Dermis blood vessel endothelial cell (primary cell): ENCODE measurements around the gene SEMA3G. TPM values are rescaled to one million over a fixed set of nuclear protein-coding genes. Genes with fewer than 3 reads are reported as not detected.

Experiments
- DNase-seq: peaks from one replicate; pipeline ENCODE4 v3.0.0; 2010
- total RNA-seq: library from RNA; depleted of rRNA; stranded (reverse); fragments of >200 nt; gene quantifications from 2 replicates; pipeline ENCODE4 v1.2.3, GENCODE V29; 2014

SEMA3G gene
- total RNA-seq, 1 donor from 2014 or later = 30.5 TPM

DNA sequence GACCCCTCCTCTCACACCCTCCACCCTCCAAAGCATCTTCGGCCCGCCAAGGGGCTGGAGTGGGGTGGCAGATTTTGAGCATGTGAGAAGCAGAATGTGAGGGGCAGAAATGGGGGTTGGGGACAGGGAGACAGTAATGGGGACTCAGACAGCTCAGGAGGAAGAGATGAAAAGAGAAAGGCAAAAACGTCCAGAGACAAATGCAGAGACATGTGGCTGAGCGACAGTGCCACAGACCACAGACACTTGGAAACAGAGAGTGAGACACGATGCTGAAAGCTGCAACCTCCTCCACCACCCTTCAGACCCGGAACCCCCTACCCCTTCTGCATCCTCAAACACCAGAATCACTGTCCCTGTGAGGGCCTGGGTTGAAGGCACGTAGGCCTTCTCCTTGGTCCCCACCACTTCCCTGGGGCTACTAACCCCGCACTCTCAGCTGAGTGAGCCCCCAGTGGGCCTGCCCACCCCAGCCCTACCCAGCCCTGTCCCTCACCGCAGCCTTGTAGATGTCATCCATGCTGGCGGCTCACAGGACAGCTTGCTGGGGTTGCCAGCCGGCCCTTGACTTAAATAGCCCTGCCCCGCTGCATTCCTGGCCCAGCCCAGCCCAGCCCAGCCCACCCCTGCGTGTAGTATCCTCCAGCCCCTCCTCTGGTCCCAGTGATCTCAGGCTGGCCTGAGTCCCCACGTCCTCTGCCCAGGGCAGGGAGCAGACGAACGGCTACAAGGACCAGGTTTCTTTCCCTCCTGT, 8.8 kb upstream of the SEMA3G start, which contains the start of gene TNNC1:
TSS of gene TNNC1 (minus strand) at position 546 of the 754 bp plus-strand sequence. CDS start at position 520, 26 bp downstream.
- no peak for DNase-seq

DNA sequence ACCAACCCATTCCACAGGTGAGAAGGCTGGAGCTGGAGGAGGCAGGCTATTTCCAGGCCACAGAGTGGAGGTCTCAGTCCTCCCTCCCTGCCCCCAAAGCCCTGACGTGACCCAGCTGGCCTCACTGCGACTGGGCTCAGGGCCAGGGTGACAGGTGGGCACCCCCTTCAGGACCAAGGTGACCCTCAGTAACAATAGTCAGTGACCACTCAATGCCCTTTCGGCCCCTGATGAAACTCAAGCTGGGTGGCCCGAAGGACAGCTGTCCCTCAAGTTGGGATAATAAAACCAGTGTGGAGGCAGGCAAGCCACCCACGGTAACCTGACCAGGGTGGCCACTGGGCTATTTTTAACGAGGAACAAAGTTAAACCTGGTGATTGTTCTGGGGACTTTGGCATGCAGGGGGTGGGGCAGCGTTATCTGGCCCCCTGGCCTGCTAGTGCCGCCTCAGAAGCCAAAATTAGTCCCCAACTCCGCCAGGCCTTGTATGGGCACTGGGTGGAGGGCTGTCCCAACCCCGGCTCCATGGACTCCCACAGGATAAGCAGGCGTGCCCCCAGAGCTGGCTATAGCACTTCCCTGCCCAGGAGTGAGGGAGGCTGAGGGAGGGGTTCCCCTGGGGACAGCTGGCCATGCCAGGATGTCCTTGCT, 7.8 kb upstream of the SEMA3G start:
- DNase-seq = no peak

DNA sequence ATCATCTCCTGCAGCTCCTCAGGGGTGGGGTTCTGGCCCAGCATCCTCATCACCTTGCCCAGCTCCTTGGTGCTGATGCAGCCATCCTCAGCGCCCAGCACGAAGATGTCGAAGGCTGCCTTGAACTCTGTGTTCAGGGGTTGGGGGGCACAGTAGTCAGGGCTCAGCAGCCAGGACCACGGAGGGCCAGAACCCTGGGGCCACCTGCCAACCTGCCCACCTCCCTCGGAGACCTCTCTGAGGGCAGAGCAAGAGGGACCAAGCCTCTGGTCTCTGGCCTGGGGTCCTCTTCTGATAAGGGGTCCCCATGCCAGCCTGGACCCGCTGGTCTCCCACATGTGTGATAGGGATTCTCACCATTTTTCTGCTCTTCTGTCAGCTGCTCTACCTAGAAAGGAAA, 7.2 kb upstream of the SEMA3G start:
- no peak for DNase-seq

DNA sequence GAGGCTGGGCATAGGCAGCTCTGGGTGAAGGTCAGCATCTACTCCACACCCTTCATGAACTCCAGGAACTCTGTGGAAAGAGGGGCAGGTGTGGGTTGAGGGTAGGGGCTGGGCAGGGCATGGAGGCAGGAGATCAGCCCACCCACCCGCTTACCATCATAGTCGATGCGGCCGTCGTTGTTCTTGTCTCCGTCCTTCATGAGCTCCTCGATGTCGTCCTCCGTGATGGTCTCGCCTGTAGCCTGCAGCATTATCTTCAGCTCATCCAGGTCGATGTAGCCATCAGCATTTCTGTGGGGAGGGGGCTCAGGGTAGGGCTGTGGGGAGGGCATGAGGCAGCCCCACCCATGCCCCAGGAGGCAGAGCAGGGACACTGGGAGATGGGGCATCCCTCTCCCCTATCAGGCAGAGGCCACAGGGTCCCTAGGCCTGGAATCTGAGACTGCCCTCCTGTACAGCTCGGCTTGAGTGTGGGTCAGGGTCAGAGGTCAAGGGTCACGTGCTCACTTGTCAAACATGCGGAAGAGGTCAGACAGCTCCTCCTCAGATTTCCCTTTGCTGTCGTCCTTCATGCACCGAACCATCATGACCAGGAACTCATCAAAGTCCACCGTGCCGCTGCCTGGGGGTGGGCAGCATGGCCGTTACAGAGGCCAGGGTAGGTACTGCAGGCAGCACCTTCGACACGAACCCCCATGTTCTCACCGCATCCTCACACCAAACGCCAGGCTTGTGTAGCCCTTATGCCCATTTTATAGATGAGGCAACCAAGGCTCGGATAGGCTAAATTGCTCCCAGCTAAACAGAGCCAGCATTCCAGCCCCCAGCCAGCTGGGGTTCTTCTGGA, 6.6 kb upstream of the SEMA3G start:
- no peak for DNase-seq

DNA sequence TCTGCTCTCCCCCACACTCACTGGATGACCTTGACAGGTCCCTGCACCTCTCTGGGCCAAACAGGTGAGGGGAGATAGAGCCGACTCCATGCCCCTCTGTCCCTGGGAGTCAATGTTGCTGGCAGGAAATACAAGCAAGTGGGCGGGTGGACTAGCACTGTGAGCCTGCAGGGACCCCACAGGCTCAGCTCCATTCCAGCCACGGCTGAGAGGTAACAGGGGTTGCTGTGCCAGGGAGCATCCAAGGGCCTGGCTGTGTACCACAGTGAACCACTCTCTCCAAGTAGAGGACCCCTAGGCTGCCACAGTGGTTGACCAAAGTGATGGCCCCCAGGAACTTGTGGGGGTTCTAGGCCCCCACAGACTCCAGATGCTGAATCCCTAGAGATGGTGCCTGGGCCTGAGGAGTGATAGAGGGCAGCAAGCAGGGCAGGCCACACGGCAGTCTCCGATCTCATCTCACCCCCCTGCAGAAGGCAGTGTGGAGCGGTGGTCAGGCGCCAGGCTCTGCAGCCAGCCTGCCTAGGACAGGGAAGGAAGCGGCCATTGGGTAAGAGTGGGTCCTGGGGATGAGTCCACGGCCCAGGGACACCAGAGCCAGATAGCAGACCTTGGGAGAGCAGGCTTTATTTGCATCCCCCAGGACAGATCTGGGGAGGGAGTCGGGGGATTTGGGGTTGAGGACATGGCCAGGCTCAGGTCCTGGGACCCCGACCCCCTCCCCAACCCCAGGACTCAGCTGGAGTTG, 5.8 kb upstream of the SEMA3G start:
- no peak for DNase-seq

DNA sequence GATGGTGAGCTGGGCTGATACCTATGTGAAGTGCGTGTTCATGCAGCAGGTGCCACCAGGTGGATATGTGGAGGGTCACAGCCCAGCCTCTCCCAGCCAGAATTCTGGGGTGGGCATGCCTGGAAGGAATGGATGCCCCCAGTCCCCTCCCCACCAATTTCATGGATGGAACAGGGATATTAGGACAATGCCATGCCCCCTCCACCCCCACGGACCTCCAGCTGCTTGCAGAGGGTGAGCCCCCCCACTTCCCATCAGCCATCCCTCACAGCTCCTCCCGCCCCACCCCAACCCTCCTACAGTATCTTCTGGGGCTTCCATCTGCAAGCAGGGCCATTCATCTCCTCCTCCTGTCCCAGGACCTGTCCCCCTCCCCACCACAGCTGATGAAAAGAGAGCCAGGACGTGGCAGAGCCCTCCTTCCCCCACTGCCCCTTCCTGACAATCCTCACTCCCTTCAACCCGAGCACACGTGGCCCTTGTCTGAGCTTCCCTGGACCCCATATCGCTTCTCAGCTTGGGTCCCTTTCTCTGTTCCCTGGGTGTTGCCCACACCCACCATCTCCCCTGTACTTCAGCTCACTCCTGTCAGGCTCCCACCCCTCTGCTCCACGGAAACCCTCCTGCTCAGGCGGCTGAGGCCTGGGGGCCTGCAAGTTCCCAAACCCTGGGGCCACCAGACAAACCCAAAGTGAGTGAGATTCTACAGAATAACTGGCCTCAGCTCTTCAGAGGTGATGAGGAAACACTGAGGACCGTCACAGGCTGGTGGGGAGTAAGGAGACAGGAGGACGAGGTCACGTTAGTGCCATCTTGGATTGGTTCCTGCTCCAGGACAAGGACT, 2.8 kb upstream of the SEMA3G start:
- no peak for DNase-seq

DNA sequence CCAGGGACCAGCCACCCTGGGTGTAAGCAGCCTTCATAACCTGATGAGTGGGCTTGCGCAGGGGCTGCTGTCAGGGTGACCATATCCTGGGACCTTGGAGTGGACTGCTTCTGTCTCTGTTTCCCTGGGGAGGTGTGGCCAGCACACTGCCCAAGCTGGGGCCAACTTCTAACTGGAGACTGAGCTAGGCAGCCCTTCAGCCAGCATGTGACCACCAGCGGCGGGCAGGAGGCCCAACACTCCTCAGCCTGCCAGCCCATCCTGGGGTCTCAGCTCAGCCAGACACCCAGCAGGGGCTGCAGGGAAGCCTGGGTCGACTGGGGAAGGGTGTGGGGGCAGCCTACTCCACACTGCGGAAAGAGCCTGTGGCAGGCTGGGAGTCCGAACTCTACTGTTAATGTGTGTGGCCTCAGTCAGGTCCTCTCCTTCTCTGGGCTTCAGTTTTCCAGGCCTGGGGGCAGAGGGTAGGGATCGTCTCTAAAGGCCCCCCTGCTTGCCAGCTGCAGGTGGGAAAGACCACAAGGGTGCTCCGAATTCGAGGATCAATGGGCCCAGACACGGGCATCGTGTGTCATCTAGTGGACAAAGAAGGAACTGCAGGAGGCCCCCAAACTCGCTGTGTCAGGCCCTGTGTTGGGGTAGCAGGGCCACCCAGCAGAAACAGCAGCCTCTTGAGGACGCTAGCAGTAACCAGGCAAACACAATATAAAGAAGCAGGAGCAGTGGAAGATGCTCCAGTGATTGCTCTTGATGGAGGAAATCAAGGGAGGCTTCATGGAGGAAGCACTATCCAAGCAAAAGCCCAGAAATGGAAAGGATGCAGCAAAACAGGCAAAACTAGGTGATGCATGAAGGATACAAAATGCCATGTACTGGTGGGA, 2.0 kb upstream of the SEMA3G start:
- DNase-seq = peak; percentile 82

DNA sequence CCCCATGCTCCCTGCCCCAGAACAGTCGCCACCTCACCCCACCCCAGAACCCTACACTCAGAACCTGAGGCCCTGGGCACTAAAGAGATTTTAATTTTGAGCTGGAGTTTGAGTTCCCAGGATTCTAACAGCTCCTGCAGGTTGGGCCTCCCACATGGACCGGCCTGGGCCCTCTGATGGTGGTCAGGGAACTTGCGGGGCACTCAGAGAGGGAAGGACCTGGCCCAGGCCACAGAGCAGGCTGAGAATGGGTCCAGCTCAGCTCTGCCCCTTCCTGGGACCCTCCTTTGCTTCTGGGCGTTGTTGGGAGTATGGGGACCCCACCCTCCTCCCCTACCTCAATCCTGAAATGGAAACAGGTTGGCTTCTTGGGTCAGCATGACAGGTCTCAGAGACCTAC, 1.1 kb upstream of the SEMA3G start:
- DNase-seq = no peak

DNA sequence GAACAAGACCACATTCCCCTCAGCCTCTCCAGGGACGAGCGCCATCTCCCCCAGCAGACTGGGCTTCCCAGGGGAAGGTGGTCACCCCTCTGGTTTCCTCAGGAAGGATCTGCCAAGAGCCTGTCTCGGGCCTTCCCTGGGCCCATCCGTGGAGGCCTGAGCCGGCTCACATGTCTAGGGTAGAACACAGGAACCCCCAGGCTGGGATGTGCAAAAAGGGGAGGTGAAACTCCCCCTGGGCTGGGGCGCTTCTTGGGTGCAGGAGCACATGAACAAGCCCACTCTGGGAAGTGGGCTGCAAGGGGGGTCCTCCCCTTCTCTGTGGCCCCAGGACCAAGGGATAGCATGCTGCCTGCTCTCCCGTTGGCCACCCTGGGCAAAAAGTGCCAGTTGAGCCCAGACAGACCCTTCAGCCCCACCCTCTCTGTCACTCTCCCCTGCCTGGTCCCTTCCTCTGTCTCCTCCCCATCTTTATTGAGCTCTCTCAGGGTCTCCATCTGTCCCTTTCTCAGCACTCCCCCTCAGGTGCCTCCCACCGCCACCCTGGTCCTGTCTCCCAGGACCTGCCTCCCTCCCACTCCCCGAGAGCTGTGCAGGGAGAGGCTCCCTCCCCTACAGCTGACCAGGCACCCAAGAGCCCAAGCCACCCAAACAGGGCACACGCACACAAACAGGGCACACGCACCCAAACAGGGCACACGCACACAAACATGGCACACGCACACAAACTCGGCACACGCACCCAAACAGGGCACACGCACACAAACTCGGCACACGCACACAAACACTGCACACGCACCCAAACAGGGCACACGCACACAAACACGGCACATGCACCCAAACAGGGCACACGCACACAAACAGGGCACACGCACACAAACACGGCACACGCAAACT, 864 bp downstream of the SEMA3G start:
- DNase-seq = no peak

DNA sequence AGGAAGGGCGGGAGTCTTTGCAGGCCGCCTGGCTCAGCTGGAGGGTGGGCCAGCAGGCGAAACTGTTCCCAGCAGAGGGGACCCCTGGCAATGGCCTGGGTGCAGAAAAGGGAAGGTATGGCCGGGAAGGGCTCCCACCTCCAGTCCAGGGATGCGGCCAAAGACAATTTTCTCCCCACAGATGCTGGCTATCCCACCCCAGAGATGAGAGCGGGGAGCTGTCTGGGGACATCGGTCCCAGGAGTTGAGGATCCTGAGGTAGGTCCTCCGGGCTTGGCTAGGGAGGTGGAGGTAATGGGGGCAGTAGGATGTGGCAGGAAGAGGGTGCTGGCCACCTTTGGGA, 1.7 kb downstream of the SEMA3G start:
- no peak for DNase-seq

DNA sequence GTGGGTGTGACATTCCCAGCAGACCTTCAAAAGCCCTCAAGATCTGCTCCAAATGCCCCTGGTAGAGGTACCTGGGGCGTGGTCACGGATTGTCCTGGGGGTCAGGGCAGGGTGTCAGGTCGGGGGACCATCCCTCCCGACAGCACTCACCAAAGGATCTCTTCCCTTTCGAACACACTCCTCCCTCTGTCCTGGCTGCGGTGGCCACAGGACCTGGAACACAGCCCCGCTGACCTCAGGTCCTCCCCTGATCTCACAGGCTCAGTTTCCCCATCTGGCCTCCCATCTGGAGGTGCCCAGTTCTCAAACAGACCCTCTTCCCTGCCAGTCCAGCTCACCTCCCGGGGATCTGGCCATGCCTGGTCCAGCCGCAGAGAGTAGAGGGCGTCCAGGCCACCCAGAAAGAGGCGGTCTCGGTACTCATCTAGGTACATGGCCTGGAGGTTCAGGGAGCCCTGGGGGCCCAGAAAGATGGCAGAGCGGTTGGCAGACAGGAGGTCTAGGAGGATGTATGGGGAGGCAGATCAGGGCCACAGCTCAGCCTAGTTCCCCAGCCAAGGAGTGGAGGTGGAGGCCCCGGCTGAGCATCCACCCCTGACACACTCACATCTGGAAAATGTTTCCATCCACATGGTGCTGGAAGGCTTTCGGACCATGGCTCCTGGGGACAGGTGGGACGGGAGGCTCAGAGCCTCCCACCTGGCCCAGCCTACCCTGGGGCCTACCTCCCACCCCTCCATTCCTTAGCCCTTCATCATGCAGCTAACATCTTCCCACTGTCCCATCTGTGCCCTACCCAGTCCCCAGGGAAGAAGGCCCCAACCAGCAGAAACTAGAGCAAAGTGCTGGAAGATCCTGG, 2.3 kb downstream of the SEMA3G start:
- no peak for DNase-seq

DNA sequence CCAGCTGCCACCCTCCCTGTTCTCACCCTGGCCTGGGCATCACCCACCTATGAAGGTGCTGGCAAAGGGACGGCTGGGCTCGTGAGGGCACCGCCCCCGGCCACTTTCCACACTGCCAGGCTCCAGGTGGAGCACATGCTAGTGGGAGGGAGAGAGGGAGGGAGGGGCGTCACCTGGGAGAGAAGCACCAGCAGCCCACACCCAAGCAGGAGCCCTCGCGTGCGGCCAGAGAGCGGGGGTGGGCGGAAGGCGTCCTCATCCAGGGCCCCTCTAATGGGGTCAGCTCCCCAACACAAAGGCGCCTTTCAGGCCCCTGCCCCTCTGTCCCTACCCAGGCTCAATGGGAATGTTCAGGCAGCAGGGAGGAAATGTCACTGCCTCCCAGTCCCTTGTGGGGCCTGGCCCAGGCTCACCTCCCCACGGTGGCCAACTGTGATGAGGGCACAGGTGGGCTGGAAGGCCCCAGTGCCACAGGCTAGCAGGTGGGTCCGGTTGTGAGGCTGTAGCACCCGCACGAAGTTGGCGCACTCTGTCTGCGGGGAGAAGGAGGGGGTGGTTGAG, 3.1 kb downstream of the SEMA3G start:
- no peak for DNase-seq

DNA sequence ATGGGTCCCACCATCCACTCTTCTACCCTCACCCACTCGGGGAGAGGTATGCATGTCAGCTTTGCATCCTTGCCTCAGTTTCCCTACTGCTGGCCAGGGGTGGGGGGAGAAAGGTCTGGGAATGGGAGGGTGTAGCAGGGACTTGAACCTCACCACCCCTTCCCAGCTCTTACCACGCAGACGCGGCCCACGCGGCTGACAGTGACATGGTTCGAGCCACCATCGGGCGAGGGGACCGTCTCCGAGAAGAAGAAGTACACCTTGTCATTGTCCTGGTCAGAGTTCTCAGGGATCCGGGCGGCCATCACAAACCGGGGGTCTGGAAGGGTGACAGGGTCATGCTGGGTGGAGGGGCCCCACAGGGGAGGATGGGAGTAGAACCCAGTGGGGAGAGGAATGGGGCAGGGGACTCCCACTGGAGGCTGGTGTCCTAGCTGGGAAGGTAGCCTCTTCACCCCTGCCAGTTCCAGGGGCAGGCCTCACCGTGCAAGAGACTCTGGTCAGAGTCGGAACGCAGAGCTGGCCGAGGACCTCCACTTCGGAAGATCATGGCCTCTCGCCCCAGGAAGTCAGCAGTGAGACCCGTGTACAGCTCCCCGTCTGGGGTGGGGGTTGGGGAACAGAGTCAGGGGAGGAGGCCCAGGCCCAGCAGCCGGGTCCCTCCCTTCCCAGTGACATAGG, 3.7 kb downstream of the SEMA3G start:
- no peak for DNase-seq

DNA sequence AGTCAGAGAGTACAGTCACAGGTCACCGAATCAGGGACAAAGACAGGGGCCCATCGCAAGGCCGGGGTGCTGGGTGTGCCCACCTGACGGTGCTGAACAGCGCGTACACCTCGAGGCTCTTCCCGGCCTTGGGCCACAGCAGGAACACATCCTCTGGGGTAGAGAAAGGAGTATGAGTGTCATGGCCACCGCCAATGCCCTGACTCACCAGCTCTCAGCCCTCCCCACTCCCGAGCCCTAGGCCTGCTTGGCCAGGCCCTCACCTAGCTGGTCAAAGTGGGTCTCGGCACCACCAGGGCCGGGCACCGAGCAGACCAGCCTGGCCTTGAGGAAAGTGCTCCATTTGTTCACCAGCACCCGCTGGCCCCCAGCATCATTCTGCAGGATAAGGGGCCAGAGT, 4.2 kb downstream of the SEMA3G start:
- DNase-seq = no peak

DNA sequence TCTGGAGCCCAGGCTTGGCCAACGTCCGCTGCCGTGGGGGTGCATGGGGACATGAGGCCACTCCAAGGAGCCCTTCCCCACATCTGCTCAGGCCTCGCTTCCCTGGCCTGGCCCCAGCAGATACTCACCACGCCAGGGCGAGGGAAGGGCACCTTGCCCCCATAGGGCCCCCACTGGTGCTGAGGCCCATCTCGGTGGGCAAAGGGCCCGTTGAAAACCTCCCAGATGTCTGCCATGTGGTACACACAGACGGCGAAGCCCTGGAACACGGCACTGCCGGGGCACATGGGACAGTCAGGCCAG, 4.7 kb downstream of the SEMA3G start:
- DNase-seq = no peak

DNA sequence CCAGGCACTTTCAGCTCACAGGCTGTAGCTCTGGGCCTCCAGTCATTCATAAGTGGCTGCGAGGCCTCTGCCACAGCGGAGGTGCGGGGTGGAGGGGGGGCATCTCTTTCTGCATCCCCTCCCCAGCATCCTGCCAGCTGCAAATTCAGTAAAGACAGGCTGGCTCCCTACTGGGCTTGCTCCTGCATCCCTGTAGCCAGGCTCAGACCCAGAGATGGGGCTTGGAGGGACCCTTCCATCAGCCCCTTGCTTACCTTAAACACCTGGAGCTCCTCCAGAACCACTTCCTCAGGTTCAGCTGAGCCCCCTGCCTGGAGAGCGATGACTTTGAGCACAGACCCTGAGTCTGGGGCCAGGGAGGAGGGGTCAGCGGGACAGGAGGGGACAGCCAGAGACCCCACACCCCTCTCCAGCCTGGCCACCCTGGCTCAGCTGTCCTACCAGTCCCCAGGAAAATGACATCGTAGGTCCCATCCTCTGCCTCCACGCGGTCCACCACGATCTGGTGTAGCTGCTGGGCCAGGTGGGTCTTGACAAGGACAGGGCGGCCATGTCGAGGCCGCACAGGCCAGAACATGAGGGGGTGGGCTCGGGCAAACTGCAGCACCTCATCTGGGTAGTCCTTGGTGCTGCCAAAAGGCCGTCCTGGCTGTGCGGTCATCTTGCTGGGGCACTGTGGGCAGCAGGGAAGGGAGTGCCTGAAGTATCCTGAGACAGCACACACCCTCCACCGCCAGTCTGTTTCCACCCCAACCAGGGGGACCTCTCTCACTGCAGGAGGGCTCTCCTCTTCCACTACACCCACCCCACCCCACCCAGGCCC, 5.3 kb downstream of the SEMA3G start:
- DNase-seq = no peak
